IPS-NIHi7 (cell line): Measurements from ENCODE around the gene CPXM2.

Source experiments
- DNase-seq: peaks from one replicate; pipeline ENCODE4 v3.0.0; 2012; ENCODE audit warnings: mixed read lengths; ENCODE audit errors: extremely low spot score

Gene CPXM2

GRCh38 chr10:123772645-123773508, 118.7 kb downstream of the CPXM2 start:
- no peak for DNase-seq

DNA sequence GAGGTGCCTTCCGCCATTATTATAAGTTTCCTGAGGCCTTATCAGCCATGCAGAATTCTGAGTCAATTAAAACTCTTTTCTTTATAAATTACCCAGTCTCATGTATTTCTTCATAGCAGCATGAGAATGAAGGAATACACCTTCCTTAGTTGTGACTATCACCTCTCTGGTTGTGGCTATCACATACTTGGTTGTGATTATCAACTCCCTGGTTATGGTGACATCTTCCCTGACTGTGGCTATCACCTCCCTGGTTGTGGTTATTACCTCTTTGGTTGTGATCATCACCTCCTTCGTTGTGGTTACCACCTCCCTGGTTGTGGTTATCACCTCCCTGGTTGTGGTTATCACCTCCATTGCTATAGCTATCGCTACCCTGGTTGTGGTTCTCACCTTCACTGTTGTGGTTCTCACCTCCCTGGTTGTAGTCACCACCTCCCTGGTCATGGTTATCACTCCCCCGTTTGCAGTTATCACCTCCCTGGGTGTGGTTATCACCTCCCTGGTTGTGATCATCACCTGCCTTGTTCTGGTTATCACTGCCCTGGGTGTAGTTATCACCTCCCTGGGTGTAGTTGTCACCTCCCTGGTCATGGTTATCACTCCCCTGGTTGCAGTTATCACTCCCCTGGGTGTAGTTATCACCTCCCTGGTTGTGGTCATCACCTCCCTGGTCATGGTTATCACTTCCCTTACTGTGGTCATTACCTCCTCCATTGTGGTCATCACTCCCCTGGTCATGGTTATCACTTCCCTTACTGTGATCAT, 119.5 kb downstream of the CPXM2 start:
- no peak for DNase-seq

GRCh38 chr10:123769647-123770046, 122.0 kb downstream of the CPXM2 start:
- DNase-seq, result no peak

DNA sequence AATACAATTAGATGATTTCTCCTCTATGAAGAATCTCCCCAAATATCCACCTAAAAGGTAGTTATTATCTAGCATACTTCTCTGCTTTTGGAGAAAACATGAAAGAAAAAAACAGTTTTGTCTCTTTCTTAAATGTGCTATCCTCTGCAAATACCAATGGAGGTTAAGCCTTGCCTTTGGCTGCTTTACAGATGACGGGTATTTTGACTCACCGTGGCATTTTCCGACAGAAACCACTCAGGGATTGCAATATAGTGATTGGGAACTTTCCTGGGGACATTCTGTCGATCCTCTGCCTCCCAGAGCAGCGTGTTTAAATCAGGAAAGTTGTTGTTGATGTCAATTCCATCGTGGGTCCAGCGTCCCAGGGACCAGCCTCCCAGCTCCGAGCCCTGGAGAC, 124.8 kb downstream of the CPXM2 start:
- no peak for DNase-seq

- DNase-seq, result no peak
Measured at GRCh38 chr10:123766012-123766411, 125.6 kb downstream of the CPXM2 start.

- DNase-seq, result no peak
Measured at GRCh38 chr10:123761666-123762230, 129.9 kb downstream of the CPXM2 start.

DNA sequence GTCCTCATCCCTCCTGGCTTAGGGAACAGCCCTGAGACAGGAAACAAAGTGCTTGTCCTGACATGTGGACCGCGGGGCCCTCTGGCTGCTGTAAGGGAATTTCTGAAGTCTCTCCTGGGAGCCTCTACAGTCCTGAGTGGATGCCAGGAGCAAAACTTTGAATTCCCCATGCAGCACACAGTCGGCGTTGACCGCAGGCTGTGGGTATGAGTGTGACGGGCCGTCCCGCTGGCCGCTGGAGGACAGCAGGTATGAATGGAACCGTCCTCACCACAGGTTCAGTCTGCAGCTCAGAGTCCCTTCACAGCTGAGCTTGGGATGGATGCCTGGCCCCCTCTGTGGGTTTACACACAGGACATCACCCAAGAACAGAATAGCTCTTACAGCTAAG, 130.6 kb downstream of the CPXM2 start:
- DNase-seq, result no peak

GRCh38 chr10:123760356-123761037, 131.1 kb downstream of the CPXM2 start:
- DNase-seq, result no peak

DNA sequence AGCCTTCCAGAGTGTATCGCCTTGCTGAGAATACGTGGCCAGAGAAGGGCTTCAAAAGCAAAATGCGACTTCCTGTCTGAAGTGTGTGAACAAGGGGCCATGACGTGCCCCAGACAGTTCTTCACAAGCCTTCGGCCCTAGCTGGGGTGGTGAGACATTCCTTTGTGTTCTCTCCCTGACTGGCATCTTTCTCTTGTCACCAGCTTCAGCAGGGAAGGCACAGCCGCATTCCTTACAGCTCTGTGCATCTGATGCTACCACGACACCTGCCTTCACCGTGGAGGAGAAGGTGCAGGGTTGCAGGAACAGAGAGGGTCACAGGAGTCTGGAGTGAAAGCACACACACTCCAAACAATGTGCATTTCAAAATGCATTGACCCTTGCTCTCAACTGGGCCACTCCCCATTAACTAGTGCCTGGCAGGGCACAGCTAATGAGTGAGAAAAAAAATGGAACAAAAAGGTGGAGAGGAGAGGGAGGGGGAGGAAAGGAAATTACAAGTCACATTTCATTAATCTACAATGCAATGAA, 132.0 kb downstream of the CPXM2 start:
- DNase-seq, result no peak

DNA sequence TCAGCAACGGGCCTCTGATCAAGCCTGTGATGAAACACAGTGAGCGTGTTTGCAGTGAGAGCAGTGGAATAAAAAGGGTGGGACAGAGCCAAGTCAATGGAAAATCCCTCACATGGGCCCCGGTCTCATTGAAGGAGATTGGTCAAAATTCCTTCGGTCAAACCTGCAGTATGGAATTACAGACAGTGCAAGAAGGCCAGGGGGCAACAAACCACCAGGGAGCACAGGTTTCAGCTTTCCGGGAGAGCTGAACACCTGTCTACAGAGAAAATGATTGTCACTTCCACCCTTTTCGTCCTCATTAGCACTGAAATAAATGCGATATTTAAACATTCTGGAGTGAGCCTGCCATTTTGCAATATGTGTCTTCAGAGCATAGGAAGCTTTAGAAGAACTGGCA, 132.6 kb downstream of the CPXM2 start:
- no peak for DNase-seq

GRCh38 chr10:123757853-123758252, 133.8 kb downstream of the CPXM2 start:
- DNase-seq, result no peak

DNA sequence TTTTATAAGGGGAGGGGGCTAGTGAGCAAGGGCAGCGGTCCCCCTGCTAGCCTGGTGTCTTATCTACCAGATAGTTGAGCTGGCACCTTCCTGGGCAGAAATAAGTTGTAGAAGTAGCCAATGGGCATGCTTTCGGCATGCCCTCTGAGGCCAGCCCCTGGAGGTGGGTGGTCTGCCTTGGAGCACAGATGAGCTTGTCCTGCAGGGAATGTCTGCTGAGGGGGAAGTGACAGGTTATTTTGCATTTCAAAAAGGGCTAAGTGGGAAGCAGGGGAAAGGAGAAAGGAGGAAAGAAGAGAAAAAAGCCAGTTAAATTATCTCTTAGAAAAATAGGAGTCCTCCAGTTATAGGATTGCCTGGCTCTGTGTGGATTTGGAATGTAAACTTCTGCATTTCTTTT, 136.5 kb downstream of the CPXM2 start:
- peak; percentile 46 for DNase-seq

DNA sequence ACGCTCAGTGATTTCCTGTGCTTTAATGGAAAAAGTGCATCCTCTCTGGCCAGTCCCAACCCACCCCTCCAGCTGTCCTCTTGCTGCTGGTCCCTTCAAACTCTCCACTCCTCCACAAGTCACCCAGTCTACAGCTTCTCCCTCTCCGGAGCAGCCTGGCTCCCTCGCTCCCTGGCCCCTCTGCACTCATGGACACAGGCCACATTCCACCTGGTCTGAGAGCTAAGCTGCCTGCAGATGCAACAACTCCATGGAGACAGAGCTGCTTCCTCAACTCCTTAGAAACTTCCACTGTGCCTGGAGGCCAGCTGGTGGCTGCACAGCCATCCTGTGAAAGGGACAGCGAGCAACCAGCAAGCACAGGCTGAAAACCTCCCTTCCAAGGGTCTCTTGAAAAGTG, 137.5 kb downstream of the CPXM2 start:
- no peak for DNase-seq

- no peak for DNase-seq
Measured at GRCh38 chr10:123751342-123752134, 140.1 kb downstream of the CPXM2 start.

- no peak for DNase-seq
Measured at GRCh38 chr10:123750901-123751300, 140.7 kb downstream of the CPXM2 start.

DNA sequence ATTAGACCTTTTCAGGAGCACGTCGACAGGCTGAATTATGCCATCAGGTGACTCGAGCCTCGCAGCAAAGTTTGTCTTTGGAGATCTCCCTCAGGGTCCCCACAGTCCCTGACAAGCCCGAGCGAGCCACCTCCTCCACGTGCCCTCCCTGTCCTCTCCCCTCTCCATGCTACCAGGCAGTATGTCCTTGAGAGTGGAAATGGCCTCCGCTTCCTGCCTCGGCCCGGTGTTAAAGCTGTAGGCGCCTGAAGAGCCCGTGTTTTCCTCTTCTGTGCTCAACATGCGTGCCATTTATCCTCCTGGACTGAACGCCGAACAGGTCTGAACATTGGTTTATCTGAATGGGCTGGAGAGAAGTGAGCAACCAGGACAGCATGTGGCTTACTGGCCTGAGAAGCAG, 142.9 kb downstream of the CPXM2 start:
- no peak for DNase-seq

DNA sequence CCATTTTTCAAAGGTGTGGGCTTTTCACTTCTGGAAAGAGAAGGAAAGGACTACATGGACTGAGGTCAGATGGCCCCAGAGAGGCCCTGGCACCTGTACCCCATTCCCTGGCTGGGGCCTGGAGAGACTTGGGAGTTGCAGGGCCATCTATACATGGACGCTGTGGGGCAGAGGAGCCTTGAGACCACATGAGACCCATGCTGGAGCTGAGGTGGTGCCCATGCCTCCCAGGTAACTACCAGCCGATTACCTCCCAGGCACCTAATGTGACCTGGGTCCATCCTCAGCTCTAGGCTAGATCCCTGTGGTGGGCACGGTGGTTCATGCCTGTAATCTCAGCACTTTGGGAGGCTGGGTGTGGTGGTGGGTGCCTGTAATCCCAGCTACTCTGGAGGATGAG, 144.2 kb downstream of the CPXM2 start:
- DNase-seq, result no peak

DNA sequence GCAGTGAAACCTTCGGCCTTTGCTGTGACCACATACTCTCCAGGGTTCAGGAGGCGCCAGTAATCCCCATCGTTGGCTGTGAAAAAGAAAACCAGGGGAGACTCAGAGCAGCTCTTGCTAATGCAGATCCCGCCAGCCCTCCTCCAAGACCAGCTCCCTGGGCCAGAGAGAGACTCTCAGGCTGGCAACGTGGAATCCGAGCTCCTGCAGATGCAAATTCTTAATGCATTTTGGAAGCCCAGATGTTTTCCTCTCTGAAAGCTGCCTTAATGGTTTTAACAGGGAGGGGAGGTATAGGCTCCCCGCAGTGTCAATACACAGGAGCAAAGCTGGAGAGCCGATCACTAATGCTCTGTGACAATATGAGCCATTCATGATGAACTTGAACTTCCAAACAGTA, 144.7 kb downstream of the CPXM2 start:
- DNase-seq, result no peak

DNA sequence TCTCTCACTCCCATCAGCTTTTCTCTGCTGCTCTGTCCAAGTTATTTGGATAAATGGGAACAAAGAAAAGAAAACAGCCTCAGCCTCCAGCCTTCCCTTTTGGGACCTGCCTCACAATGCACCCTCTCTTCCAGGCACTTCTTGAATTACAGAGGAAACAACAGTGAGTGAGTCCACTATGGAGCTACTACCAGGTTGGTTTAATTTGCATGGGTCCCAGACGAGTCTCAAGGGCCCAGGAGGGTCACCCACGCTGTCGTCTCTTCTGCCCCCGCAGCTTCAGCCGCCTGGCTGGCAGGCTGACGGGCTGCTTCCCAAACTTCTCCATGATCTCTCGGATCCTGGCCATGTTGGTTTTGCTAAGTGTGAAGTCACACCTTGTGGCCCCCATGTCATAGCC, 145.1 kb downstream of the CPXM2 start:
- DNase-seq, result peak; percentile 26

- no peak for DNase-seq
Measured at GRCh38 chr10:123746061-123746460, 145.5 kb downstream of the CPXM2 start.

GRCh38 chr10:123744224-123744536, 147.4 kb downstream of the CPXM2 start:
- DNase-seq, result no peak
